Measurements from ENCODE around the gene SCAI.
"Not testable (repeated sequence)": the region's sequence is repeated elsewhere in the genome, so short reads cannot be mapped to it uniquely, and the experiment has no call there.

- TF ChIP-seq HDAC2, EP300, SREBF2, ZC3H11A, CTCF (IDR thresholded peaks at IDR 0.05): not testable (repeated sequence)
Observed at GRCh38 chr9:124920394-124920793, 222.9 kb downstream of the SCAI start.
